Endothelial cell (in vitro differentiated cells): ENCODE data around the gene MGST2. TPM values are rescaled to one million over a fixed set of nuclear protein-coding genes. Genes with fewer than 3 reads are reported as not detected.

Experiments used
- DNase-seq: peaks from one replicate; pipeline ENCODE4 v3.0.0; 2021; ENCODE audit warnings: low spot score
- H3K27ac Mint-ChIP-seq: one replicate; pipeline ENCODE4 v1.8.0; 2021; ENCODE audit warnings: mixed read lengths, inconsistent platforms; ENCODE audit not compliant: unreplicated experiment
- H3K27me3 Mint-ChIP-seq: one replicate; pipeline ENCODE4 v1.8.0; 2021; ENCODE audit warnings: mild to moderate bottlenecking, moderate library complexity, mixed read lengths, inconsistent platforms; ENCODE audit not compliant: unreplicated experiment
- H3K36me3 Mint-ChIP-seq: one replicate; pipeline ENCODE4 v1.8.0; 2021; ENCODE audit warnings: mild to moderate bottlenecking, low read depth, mixed read lengths, inconsistent platforms; ENCODE audit not compliant: unreplicated experiment
- H3K4me1 Mint-ChIP-seq: one replicate; pipeline ENCODE4 v1.8.0; 2021; ENCODE audit warnings: mild to moderate bottlenecking, mixed read lengths, inconsistent platforms; ENCODE audit not compliant: unreplicated experiment
- H3K4me3 Mint-ChIP-seq: one replicate; pipeline ENCODE4 v1.8.0; 2021; ENCODE audit warnings: mild to moderate bottlenecking, mixed read lengths, inconsistent platforms; ENCODE audit not compliant: unreplicated experiment
- H3K9me3 Mint-ChIP-seq: one replicate; pipeline ENCODE4 v1.8.0; 2021; ENCODE audit warnings: mixed read lengths, inconsistent platforms; ENCODE audit not compliant: unreplicated experiment
- total RNA-seq: library from RNA; stranded (reverse); fragmentation: NEBNext Ultra II Directional; extraction: Animal tissue kit (Norgen Biotek cat#: 25700); gene quantifications from one replicate; pipeline ENCODE4 v1.2.1, GENCODE V29; 2021; ENCODE audit not compliant: unreplicated experiment
- TF ChIP-seq, protein P1 (sequence below): fragments of 200-600 bp; sonication (generic); IDR thresholded peaks from one replicate; pipeline ENCODE4 v1.5.0; 2021; ENCODE audit warnings: antibody characterized with exemption; ENCODE audit not compliant: unreplicated experiment

The MGST2 gene
- total RNA-seq, 1 donor from 2014 or later: 98.3 TPM

- no peak for DNase-seq
- H3K27ac Mint-ChIP-seq: no peak overlapping the region
- H3K4me3 Mint-ChIP-seq: peak overlapping the region; percentile 42
- TF ChIP-seq, protein P1, sequence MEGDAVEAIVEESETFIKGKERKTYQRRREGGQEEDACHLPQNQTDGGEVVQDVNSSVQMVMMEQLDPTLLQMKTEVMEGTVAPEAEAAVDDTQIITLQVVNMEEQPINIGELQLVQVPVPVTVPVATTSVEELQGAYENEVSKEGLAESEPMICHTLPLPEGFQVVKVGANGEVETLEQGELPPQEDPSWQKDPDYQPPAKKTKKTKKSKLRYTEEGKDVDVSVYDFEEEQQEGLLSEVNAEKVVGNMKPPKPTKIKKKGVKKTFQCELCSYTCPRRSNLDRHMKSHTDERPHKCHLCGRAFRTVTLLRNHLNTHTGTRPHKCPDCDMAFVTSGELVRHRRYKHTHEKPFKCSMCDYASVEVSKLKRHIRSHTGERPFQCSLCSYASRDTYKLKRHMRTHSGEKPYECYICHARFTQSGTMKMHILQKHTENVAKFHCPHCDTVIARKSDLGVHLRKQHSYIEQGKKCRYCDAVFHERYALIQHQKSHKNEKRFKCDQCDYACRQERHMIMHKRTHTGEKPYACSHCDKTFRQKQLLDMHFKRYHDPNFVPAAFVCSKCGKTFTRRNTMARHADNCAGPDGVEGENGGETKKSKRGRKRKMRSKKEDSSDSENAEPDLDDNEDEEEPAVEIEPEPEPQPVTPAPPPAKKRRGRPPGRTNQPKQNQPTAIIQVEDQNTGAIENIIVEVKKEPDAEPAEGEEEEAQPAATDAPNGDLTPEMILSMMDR: no peak
- H3K4me1 Mint-ChIP-seq: peaks cover 56% of the 10 kb centered on the region
- H3K27me3 Mint-ChIP-seq: peaks cover 4% of the 10 kb centered on the region
- H3K9me3 Mint-ChIP-seq: no peaks in the 10 kb centered on the region
- peaks cover 56% of the 10 kb centered on the region for H3K36me3 Mint-ChIP-seq
Measured at GRCh38 chr4:139676913-139677585, 11.4 kb downstream of the MGST2 start.

DNA sequence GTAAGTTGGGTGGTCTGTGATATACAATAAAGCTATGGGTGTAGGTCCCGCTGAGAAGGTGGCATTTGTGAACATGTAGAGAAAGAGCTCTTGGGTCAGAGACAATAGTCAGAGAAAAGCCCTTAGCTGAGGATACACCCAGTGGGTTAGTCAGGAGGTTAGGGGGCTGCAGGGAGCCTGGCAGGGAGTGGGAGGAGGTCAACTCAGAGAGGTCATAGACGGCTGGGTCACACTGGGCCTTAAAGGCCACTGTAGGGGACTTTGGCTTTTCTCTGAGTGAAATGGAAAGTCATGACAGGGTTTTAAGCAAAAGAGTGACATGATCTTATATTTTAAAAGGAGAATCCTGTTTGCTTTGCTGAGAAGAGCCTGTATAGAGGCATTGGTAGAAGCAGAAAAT is 16.7 kb downstream of the MGST2 start:
- Mint-ChIP-seq H3K27ac (peak overlapping the region; percentile 20), H3K4me1 (peaks cover 51% of the 10 kb centered on the region), H3K27me3 (peaks cover 2% of the 10 kb centered on the region), H3K9me3 (peaks cover 10% of the 10 kb centered on the region), H3K4me3 (peak overlapping the region; percentile 76), H3K36me3 (peaks cover 79% of the 10 kb centered on the region)
- TF ChIP-seq, protein P1: no peak
- DNase-seq: no peak

DNA sequence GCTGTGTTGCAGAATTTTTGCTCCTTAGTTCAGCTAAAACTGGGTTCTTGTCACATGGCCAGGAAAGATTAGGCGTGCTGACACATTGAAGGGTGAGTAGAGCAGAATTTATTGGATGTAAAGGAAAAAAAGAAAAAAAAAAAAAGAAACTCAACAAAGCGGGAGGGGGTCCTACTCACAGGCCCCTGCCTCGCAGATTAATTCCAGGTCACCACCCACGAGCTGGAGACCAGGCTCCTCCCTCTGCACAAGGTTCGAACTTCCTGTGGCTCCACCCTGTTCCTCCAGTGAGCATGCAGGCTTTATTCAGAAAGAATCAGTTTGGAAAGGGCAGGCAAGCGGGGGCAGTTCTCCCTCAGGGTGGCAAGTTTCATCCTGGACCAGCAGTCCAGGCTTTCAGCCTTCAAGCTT is 17.1 kb downstream of the MGST2 start:
- Mint-ChIP-seq H3K9me3 (peaks cover 10% of the 10 kb centered on the region), H3K4me3 (peak overlapping the region; percentile 76), H3K27me3 (peaks cover 2% of the 10 kb centered on the region), H3K4me1 (peaks cover 53% of the 10 kb centered on the region), H3K27ac (no peak overlapping the region), H3K36me3 (peaks cover 79% of the 10 kb centered on the region)
- TF ChIP-seq, protein P1: no peak
- DNase-seq: no peak

GRCh38 chr4:139684351-139684750 is 18.7 kb downstream of the MGST2 start:
- no peak overlapping the region for H3K27ac Mint-ChIP-seq
- no peak for DNase-seq
- peak overlapping the region; percentile 65 for H3K4me3 Mint-ChIP-seq
- peaks cover 53% of the 10 kb centered on the region for H3K4me1 Mint-ChIP-seq
- peaks cover 2% of the 10 kb centered on the region for H3K27me3 Mint-ChIP-seq
- peaks cover 65% of the 10 kb centered on the region for H3K36me3 Mint-ChIP-seq
- peaks cover 10% of the 10 kb centered on the region for H3K9me3 Mint-ChIP-seq
- TF ChIP-seq, protein P1: no peak

- no peak overlapping the region for H3K27ac Mint-ChIP-seq
- peaks cover 47% of the 10 kb centered on the region for H3K4me1 Mint-ChIP-seq
- H3K4me3 Mint-ChIP-seq: peak overlapping the region; percentile 76
- H3K9me3 Mint-ChIP-seq: peaks cover 10% of the 10 kb centered on the region
- peaks cover 2% of the 10 kb centered on the region for H3K27me3 Mint-ChIP-seq
- peaks cover 59% of the 10 kb centered on the region for H3K36me3 Mint-ChIP-seq
- no peak for DNase-seq
- TF ChIP-seq, protein P1: no peak
Measured at GRCh38 chr4:139685180-139685579, 19.6 kb downstream of the MGST2 start.
